ENCODE measurements around the gene CATSPERE.

CATSPERE gene

GRCh38 chr1:244639561-244639960, 178.5 kb downstream of the CATSPERE start:
- Histone ChIP-seq H3K36me3 (ENCODE audit: control insufficient read depth, insufficient read depth, low read length) (no peaks in the 10 kb centered on the region), H3K27me3 (replicated peaks; ENCODE audit: control insufficient read depth, insufficient read depth, low read length) (no peaks in the 10 kb centered on the region; the same call in none of the 2 replicates), H3K4me3 (replicated peaks; ENCODE audit: low read depth, low read length) (no peak overlapping the region)
- no peak for DNase-seq (ENCODE audit: extremely low read depth, insufficient read length)
- no peak for TF ChIP-seq CTCF (IDR thresholded peaks at IDR 0.05; ENCODE audit: insufficient read depth, low read length, poor library complexity, severe bottlenecking)

GRCh38 chr1:244640917-244641316, 179.8 kb downstream of the CATSPERE start:
- TF ChIP-seq CTCF (IDR thresholded peaks at IDR 0.05; ENCODE audit: insufficient read depth, low read length, poor library complexity, severe bottlenecking) = no peak
- H3K27me3 ChIP-seq (replicated peaks; ENCODE audit: control insufficient read depth, insufficient read depth, low read length) = no peaks in the 10 kb centered on the region; the same call in none of the 2 replicates

GRCh38 chr1:244642526-244642925, 181.5 kb downstream of the CATSPERE start:
- Histone ChIP-seq H3K36me3 (ENCODE audit: control insufficient read depth, insufficient read depth, low read length) (no peaks in the 10 kb centered on the region), H3K27me3 (replicated peaks; ENCODE audit: control insufficient read depth, insufficient read depth, low read length) (peaks cover 1% of the 10 kb centered on the region), H3K4me3 (replicated peaks; ENCODE audit: low read depth, low read length) (no peak overlapping the region)
- no peak for DNase-seq (ENCODE audit: extremely low read depth, insufficient read length)
- no peak for TF ChIP-seq CTCF (IDR thresholded peaks at IDR 0.05; ENCODE audit: insufficient read depth, low read length, poor library complexity, severe bottlenecking)

More at GRCh38 chr1:244640917-244641316, 179.8 kb downstream of the CATSPERE start:
- Histone ChIP-seq H3K4me3 (replicated peaks; ENCODE audit: low read depth, low read length) (no peak overlapping the region), H3K36me3 (ENCODE audit: control insufficient read depth, insufficient read depth, low read length) (no peaks in the 10 kb centered on the region)
- no peak for DNase-seq (ENCODE audit: extremely low read depth, insufficient read length)

- TF ChIP-seq CTCF (IDR thresholded peaks at IDR 0.05; ENCODE audit: insufficient read depth, low read length, poor library complexity, severe bottlenecking) = no peak
These were observed 181.9 kb downstream of the CATSPERE start for GRCh38 chr1:244642988-244643387.

GRCh38 chr1:244645414-244645813, 184.3 kb downstream of the CATSPERE start:
- Histone ChIP-seq H3K4me3 (replicated peaks; ENCODE audit: low read depth, low read length) (no peak overlapping the region), H3K27me3 (replicated peaks; ENCODE audit: control insufficient read depth, insufficient read depth, low read length) (peaks cover 1% of the 10 kb centered on the region; the same call in 1 of the 2 replicates), H3K36me3 (ENCODE audit: control insufficient read depth, insufficient read depth, low read length) (no peaks in the 10 kb centered on the region)
- no peak for DNase-seq (ENCODE audit: extremely low read depth, insufficient read length)
- TF ChIP-seq CTCF (IDR thresholded peaks at IDR 0.05; ENCODE audit: insufficient read depth, low read length, poor library complexity, severe bottlenecking) = no peak

More at GRCh38 chr1:244642988-244643387, 181.9 kb downstream of the CATSPERE start:
- DNase-seq (ENCODE audit: extremely low read depth, insufficient read length) = no peak
- peaks cover 1% of the 10 kb centered on the region for H3K27me3 ChIP-seq (replicated peaks; ENCODE audit: control insufficient read depth, insufficient read depth, low read length)
- no peaks in the 10 kb centered on the region for H3K36me3 ChIP-seq (ENCODE audit: control insufficient read depth, insufficient read depth, low read length)
- no peak overlapping the region for H3K4me3 ChIP-seq (replicated peaks; ENCODE audit: low read depth, low read length)

GRCh38 chr1:244645890-244646289, 184.8 kb downstream of the CATSPERE start:
- TF ChIP-seq CTCF (IDR thresholded peaks at IDR 0.05; ENCODE audit: insufficient read depth, low read length, poor library complexity, severe bottlenecking) = no peak
- peaks cover 1% of the 10 kb centered on the region; the same call in 1 of the 2 replicates for H3K27me3 ChIP-seq (replicated peaks; ENCODE audit: control insufficient read depth, insufficient read depth, low read length)
- DNase-seq (ENCODE audit: extremely low read depth, insufficient read length) = no peak

More at GRCh38 chr1:244645890-244646289, 184.8 kb downstream of the CATSPERE start:
- no peak overlapping the region for H3K4me3 ChIP-seq (replicated peaks; ENCODE audit: low read depth, low read length)
- H3K36me3 ChIP-seq (ENCODE audit: control insufficient read depth, insufficient read depth, low read length) = no peaks in the 10 kb centered on the region

All from GM06990 (cell line).